Measurements from ENCODE around the gene CEP170B.
"Not testable (repeated sequence)": the region's sequence is repeated elsewhere in the genome, so short reads cannot be mapped to it uniquely, and the experiment has no call there.

Gene CEP170B

GRCh38 chr14:104888489-104889374 lies 23.7 kb downstream of the CEP170B start:
- in situ Hi-C loops (cut with HindIII; ENCODE audit: low sequenced_read_pairs) = no loop called here

DNA sequence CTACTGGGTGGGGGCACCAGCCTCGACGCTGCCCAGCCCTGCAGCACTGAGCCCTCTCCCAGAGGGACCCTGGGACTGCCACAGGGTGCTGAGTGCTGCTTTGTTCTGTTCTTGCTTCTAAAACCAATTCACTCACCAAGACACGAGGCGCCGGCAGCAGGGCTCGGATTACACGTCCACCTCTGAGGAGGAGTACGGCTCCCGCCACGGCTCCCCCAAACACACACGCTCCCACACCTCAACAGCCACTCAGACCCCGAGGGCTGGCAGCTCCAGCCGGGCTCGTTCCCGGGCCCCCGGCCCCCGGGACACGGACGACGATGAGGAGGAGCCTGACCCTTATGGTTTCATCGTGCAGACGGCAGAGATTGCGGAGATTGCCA lies 24.3 kb downstream of the CEP170B start:
- in situ Hi-C loops (cut with HindIII; ENCODE audit: low sequenced_read_pairs) = no loop called here

- in situ Hi-C loops (cut with HindIII; ENCODE audit: low sequenced_read_pairs) = not testable (repeated sequence)
These were observed 25.2 kb downstream of the CEP170B start for GRCh38 chr14:104890292-104890691.

DNA sequence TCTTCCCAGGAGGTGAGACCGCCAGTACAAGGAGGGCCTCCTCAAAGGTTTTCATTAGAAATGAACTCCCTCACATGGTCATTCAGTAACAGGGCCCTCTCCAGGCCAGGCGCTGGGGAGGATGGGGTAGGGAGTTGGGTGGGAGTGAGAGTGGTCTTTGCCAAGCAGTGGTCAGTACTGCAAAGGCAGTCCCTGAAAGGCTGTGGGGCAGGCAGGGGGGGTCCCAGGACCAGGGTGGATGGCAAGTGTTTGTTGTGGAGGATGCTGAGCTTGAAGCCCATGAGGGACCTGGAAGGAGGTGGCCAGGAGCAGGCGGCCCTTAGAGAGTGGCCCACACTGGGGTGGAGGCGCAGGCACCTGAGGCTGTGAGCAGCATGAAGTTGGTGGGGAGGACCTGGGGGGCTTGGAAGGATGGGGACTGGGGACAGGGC lies 26.1 kb downstream of the CEP170B start:
- in situ Hi-C loops (cut with HindIII; ENCODE audit: low sequenced_read_pairs) = no loop called here

DNA sequence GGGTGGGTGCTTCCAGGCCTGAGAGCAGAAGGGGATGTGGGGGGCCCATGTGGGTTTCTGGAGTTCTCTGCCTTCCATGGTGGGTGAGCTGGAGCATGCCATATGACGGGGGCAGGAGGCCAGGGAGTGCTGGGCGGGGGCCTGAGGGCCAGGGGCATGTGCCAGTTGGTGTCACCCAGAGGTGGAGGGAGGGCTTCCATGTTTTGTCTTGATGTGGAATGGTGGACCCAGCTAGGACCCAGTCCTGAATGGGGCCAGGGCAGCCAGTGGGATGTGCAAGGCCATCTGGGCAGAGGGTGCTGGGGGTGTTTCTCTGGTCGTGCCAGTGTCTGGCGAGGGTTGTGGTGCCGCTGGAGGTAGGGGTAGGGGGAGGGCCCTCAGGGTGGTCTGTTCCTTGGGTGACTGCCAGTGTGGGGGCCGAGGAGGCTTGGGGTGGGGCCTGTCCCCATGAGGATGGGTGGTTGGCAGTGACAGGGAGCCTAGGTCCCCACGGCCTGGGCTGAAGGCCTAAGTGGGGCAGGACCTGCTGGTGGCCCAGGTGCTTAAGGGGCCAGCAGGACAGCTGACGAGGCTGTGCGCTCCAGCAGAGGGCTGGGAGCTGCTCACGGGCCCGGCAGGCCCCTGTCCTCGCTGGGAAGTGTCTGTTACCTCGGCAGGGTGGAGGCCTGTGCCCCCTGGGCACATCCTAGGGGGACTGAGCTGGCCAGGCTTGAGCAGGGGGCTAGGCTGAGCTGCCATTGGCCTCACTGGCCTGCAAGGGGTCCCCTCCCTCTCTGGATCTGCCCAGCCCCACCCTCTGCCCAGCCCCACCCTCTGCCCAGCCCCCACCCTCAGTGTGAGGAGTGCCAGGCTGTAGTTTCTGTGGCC lies 26.8 kb downstream of the CEP170B start:
- in situ Hi-C loops (cut with HindIII; ENCODE audit: low sequenced_read_pairs) = no loop called here

DNA sequence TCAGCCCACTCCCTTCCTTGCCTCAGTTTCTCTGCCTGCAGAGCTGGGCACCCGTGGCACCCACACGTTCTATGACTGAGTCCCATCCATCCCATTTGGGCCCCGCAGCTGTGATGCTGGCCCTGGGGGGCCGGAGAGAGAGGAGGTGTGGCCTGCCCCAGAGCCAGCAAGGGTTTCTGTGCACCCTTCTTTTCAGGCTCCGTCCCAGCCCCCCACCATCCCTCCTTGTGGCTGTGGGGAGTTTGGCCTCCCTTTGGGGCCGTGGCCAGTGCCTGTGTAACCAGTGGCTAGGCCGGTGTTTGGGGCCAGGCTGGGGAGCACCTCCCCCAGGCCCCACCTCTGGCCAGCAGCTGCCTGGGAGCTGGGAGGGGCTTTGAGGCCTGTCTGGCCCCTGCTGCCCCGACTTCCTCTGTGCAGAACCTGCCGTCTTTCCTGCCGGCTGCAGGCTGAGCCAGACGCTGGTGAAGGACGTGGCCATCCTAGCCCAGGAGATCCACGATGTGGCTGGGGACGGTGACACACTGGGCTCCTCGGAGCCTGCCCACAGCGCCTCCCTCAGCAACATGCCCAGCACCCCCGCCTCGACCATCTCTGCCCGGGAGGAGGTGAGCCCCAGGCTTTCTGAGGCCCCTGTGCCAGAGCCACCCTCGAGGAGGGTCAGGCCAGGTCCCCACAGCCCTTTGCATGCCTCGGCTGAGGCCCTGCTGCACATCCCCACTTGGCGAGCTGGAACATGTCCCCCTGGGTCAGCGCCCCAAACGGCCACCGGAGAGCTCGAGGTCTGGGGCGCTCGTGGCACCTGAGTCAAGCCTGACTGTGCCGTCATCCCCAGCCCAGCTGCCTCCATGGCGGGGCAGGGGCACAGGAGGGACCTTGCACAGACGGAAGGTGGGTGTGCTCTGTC lies 27.7 kb downstream of the CEP170B start:
- in situ Hi-C loops (cut with HindIII; ENCODE audit: low sequenced_read_pairs) = no loop called here

DNA sequence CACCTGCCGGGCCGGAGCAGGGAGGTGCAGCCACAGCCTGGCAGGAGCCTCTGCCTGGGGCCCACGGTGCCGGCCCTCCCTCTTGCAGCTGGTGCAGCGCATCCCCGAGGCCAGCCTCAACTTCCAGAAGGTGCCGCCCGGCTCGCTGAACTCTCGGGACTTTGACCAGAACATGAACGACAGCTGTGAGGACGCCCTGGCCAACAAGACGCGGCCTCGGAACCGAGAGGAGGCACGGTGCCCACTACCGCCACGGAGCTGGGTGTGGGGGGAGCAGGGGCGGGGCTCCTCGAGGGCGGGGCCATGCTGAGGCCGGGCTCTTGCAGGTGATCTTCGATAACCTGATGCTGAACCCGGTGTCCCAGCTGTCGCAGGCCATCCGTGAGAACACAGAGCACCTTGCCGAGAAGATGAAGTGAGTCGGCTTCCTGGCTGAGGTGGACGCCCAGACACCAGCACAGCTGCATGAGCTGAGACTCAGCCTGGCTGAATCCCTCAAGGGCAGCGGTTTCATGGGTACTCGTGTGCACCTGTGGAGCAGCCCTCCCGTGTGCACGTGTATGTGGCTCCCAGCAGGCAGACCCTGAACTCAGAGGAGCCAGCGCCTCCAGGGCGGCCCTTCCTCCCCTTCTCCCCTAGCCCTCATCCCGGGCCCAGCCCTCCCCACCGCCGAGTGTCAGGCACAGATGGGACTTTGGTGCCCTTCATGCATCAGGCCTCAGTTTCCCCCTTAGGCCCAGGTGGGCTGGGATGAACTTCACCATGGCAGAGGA lies 28.6 kb downstream of the CEP170B start:
- in situ Hi-C loops (cut with HindIII; ENCODE audit: low sequenced_read_pairs) = no loop called here

GRCh38 chr14:104894331-104895206 lies 29.5 kb downstream of the CEP170B start:
- in situ Hi-C loops (cut with HindIII; ENCODE audit: low sequenced_read_pairs) = no loop called here

DNA sequence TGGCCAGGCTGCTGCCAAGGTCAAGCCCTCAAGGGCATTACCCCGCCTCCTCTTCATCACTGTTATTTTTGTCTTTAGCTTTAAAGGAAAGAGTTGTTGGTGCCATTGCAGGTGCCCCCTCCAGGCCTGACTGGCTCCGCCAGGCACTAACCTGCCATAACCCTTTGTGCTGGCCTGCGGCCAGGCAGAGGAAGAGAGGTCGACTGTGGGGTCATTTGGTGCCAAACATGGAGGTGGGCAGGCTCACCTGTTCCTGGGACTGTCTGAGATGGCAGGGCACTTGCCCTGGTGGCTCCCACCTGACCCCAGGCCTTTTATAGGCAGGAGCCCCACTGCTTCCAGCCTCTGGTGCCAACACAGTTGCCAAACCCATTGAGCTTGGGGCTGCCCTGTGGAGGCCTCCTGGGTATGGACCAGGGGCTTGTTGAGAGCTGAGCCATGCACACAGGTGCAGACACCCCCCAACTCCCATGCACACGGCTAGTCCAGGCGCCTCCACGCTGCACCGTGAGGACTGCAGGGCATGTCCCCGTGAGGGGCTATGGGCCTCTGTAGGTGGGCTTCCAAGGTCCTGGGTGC lies 30.2 kb downstream of the CEP170B start:
- in situ Hi-C loops (cut with HindIII; ENCODE audit: low sequenced_read_pairs) = no loop called here

DNA sequence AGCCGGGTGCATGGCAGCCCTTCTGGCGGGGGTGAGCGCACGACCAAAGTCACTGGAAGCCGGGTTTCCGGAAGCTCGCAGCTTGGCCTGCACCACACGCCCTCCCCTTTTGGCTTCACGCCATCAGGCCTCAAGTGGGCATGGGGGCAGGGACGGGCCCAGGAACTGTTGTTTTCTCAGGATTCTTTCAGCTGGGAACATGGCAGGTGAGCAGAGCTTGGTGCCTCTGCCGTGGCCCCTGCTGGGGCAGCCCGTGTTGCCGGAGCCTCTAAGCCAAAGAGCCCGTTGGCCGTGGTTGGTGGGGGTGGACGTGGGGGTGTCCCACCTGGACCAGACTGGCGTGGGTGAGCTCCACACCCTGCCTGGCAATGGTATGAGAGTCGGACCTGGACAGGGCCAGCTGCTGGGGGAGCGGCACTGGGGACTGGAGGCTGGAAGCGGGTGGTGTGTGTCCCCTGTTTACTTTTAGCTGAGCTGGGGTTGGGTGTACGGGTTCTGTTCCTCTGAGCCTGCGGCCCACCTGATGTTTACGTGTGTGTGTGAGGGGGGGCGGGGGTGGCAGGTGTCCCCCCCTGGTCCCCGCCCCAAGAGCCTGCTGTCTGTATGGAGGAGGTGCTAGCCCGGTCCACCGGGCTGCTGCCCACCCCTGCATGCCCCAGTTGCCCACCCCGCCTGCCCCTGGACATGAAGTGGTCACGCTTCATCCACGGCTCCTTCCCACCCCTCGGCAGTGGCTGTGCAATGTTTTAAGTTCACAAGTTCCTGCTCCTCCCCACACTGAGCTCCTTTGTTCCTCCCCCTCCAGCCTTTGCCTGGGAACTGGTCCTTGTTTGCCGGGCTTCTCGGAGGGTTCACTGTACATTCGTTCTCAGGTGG lies 31.0 kb downstream of the CEP170B start:
- in situ Hi-C loops (cut with HindIII; ENCODE audit: low sequenced_read_pairs) = no loop called here

- in situ Hi-C loops (cut with HindIII; ENCODE audit: low sequenced_read_pairs) = no loop called here
These were observed 32.5 kb downstream of the CEP170B start for GRCh38 chr14:104897330-104898194.

GRCh38 chr14:104898195-104898558 lies 33.1 kb downstream of the CEP170B start:
- in situ Hi-C loops (cut with HindIII; ENCODE audit: low sequenced_read_pairs) = no loop called here

- in situ Hi-C loops (cut with HindIII; ENCODE audit: low sequenced_read_pairs) = no loop called here
These were observed 33.9 kb downstream of the CEP170B start for GRCh38 chr14:104898870-104899510.

DNA sequence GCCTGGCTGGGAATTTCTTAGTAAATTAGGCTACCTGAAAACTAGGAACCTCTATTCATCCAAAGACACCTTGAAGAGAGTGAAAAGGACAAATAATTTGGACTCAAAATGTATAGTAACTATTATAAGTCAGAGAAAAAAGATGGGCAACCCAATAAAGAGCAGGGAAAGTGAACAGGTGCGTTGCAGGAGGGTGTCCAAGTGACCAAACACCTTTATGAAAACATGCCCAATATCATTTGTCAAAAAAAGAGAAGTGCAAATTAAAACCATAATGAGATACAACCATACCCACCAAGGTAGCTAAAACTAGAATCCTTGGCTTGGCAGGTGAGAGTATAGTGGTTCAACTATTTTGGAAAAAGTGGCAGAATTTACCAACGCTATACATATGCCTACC lies 34.7 kb downstream of the CEP170B start:
- in situ Hi-C loops (cut with HindIII; ENCODE audit: low sequenced_read_pairs) = no loop called here

- in situ Hi-C loops (cut with HindIII; ENCODE audit: low sequenced_read_pairs) = no loop called here
These were observed 35.8 kb downstream of the CEP170B start for GRCh38 chr14:104900639-104901512.
